GM23248 (cell line): ENCODE measurements around the gene KCND3. TPM values are rescaled to one million over a fixed set of nuclear protein-coding genes. Genes with fewer than 3 reads are reported as not detected.

Experiments used
- DNase-seq: peaks from one replicate; pipeline ENCODE4 v3.0.0-alpha.2; 2015
- H2AFZ ChIP-seq: fragments of 200-600 bp; sonication (generic); 2 replicates; pipeline ENCODE4 v1.6.1; 2016; ENCODE audit warnings: antibody characterized with exemption
- H3F3A ChIP-seq: fragments of 200-600 bp; sonication (generic); 2 replicates; pipeline ENCODE4 v1.6.1; 2016; ENCODE audit warnings: mild to moderate bottlenecking, antibody characterized with exemption, mixed run types; ENCODE audit not compliant: insufficient read depth
- H3K27ac ChIP-seq: fragments of 200-600 bp; sonication (generic); 2 replicates; pipeline ENCODE4 v1.5.1; 2016; ENCODE audit warnings: mild to moderate bottlenecking
- H3K27me3 ChIP-seq: fragments of 200-600 bp; sonication (generic); replicated peaks from 2 replicates; pipeline ENCODE4 v1.6.1; 2016; ENCODE audit warnings: mild to moderate bottlenecking; ENCODE audit not compliant: insufficient read depth
- H3K36me3 ChIP-seq: fragments of 200-600 bp; sonication (generic); 2 replicates; pipeline ENCODE4 v1.6.1; 2016; ENCODE audit warnings: low read depth, mild to moderate bottlenecking
- H3K4me1 ChIP-seq: fragments of 200-600 bp; sonication (generic); 2 replicates; pipeline ENCODE4 v1.6.1; 2016; ENCODE audit warnings: mild to moderate bottlenecking; ENCODE audit not compliant: insufficient read depth
- H3K4me2 ChIP-seq: fragments of 200-600 bp; sonication (generic); one replicate; pipeline ENCODE4 v1.6.1; 2016; ENCODE audit warnings: mild to moderate bottlenecking; ENCODE audit not compliant: unreplicated experiment
- H3K4me3 ChIP-seq: fragments of 200-600 bp; sonication (generic); 2 replicates; pipeline ENCODE4 v1.5.1; 2016; ENCODE audit warnings: mild to moderate bottlenecking
- H3K79me2 ChIP-seq: fragments of 200-600 bp; sonication (generic); 2 replicates; pipeline ENCODE4 v1.6.1; 2016; ENCODE audit warnings: mild to moderate bottlenecking; ENCODE audit not compliant: insufficient read depth
- H3K9ac ChIP-seq: fragments of 200-600 bp; sonication (generic); 2 replicates; pipeline ENCODE4 v1.6.1; 2016; ENCODE audit warnings: mild to moderate bottlenecking
- H3K9me2 ChIP-seq: fragments of 200-600 bp; sonication (generic); 2 replicates; pipeline ENCODE4 v1.6.1; 2016; ENCODE audit warnings: mixed run types, mild to moderate bottlenecking, moderate library complexity; ENCODE audit not compliant: insufficient read depth
- H3K9me3 ChIP-seq: fragments of 200-600 bp; sonication (generic); one replicate; pipeline ENCODE4 v1.6.1; 2017; ENCODE audit warnings: low read depth
- H4K20me1 ChIP-seq: fragments of 200-600 bp; sonication (generic); 2 replicates; pipeline ENCODE4 v1.6.0; 2016; ENCODE audit not compliant: insufficient read depth
- EZH2 ChIP-seq: fragments of 200-600 bp; sonication (generic); IDR thresholded peaks from 2 replicates; pipeline ENCODE4 v1.6.1; 2018; ENCODE audit warnings: antibody characterized with exemption, mild to moderate bottlenecking; ENCODE audit not compliant: insufficient read depth, poor library complexity, severe bottlenecking
- EZH2phosphoT487 ChIP-seq: fragments of 200-600 bp; sonication (generic); IDR thresholded peaks from 2 replicates; pipeline ENCODE4 v1.6.1; 2018; ENCODE audit warnings: antibody characterized with exemption, moderate library complexity, mild to moderate bottlenecking, low read depth; ENCODE audit not compliant: insufficient read depth
- WGBS, 2 experiments: methylation state at CpG; one replicate each; pipeline ENCODE4 v1.1.6; 2015 to 2017; ENCODE audit warnings: low lambda C conversion rate in 2 of 2, low coverage in 1 of 2; ENCODE audit errors: missing lambda C conversion rate in 2 of 2; 5-methylcytosine and 5-hydroxymethylcytosine counted together
- in situ Hi-C: fragments of 300-500 bp; cut with MboI; formaldehyde crosslinking; loops from 2 replicates; pipeline ENCODE4 v1.15.0; 2020
- polyA plus RNA-seq: library from polyadenylated mRNA; unstranded; fragments of >200 nt; fragmentation: Nextera tagmentation; extraction: Ambion mirVana; gene quantifications from 2 replicates; pipeline ENCODE4 v1.2.1, GENCODE V29; 2016
- total RNA-seq: library from RNA; depleted of rRNA; stranded (reverse); fragments of >200 nt; shearing (Covaris generic); gene quantifications from 2 replicates; pipeline ENCODE4 v1.2.3, GENCODE V29; 2014; rRNA removed

Gene KCND3
- total RNA-seq (0.13 and 0.22 TPM in 2 replicates), polyA plus RNA-seq (0.04 and 0.08 TPM in 2 replicates)

- Histone ChIP-seq H3K27ac (no peak within 1 kb of the TSS), H3K4me1 (no peaks in the 10 kb centered on the region), H3K79me2 (no peaks in the 10 kb centered on the region), H3K9me3 (no peaks in the 10 kb centered on the region), H3K9ac (no peak within 1 kb of the TSS), H3K36me3 (no peaks in the 10 kb centered on the region), H2AFZ (peak within 1 kb of the TSS; percentile 51), H3K4me3 (peak within 1 kb of the TSS; percentile 70), H3K4me2 (peak within 1 kb of the TSS; percentile 51), H4K20me1 (no peaks in the 10 kb centered on the region), H3F3A (no peaks in the 10 kb centered on the region), H3K9me2 (no peaks in the 10 kb centered on the region), H3K27me3 (peaks cover 46% of the 10 kb centered on the region)
- in situ Hi-C loops, result no loop called here
- WGBS, 2 experiments, result 0 to 1% methylated on average over 22 to 80 of the region's 83 CpGs
- peak; percentile 66 for DNase-seq
- TF ChIP-seq EZH2, result no peak
- no peak for TF ChIP-seq EZH2phosphoT487
Measured at GRCh38 chr1:111989531-111990025, at the start of gene KCND3. Gene KCND3 (minus strand): TSS chr1:111989668.

GRCh38 chr1:112034277-112034676, 44.8 kb upstream of the KCND3 start:
- Histone ChIP-seq H3F3A (no peaks in the 10 kb centered on the region), H3K4me1 (no peaks in the 10 kb centered on the region), H3K9ac (no peak overlapping the region), H3K36me3 (no peaks in the 10 kb centered on the region), H3K79me2 (no peaks in the 10 kb centered on the region), H2AFZ (no peak overlapping the region), H3K27me3 (no peaks in the 10 kb centered on the region), H3K4me3 (no peak overlapping the region), H3K9me2 (no peaks in the 10 kb centered on the region), H3K9me3 (no peaks in the 10 kb centered on the region), H3K4me2 (no peak overlapping the region), H4K20me1 (no peaks in the 10 kb centered on the region), H3K27ac (no peak overlapping the region)
- in situ Hi-C loops, result no loop called here
- TF ChIP-seq EZH2 (no peak), EZH2phosphoT487 (no peak)
- DNase-seq, result no peak
- WGBS, 2 experiments, result 38 to 45% methylated on average over 1 of the region's 1 CpG

- Histone ChIP-seq H3K4me2 (no peak overlapping the region), H3K9me2 (no peaks in the 10 kb centered on the region), H4K20me1 (no peaks in the 10 kb centered on the region), H3K27me3 (no peaks in the 10 kb centered on the region), H3K4me3 (no peak overlapping the region), H3K36me3 (no peaks in the 10 kb centered on the region), H3K27ac (no peak overlapping the region), H3K79me2 (no peaks in the 10 kb centered on the region), H3K9ac (no peak overlapping the region), H3K9me3 (no peaks in the 10 kb centered on the region), H3F3A (no peaks in the 10 kb centered on the region), H2AFZ (no peak overlapping the region), H3K4me1 (no peaks in the 10 kb centered on the region)
- in situ Hi-C loops, result no loop called here
- no peak for DNase-seq
- WGBS, 2 experiments, result 18 to 20% methylated on average over 3 of the region's 3 CpGs
- TF ChIP-seq EZH2phosphoT487 (no peak), EZH2 (no peak)
Measured at GRCh38 chr1:112033439-112034120, 44.1 kb upstream of the KCND3 start.

- Histone ChIP-seq H3K9me3 (no peaks in the 10 kb centered on the region), H3K27me3 (no peaks in the 10 kb centered on the region), H3K4me2 (no peak overlapping the region), H3K4me3 (no peak overlapping the region), H3K79me2 (no peaks in the 10 kb centered on the region), H3K36me3 (no peaks in the 10 kb centered on the region), H3F3A (no peaks in the 10 kb centered on the region), H3K9ac (no peak overlapping the region), H2AFZ (no peak overlapping the region), H3K27ac (no peak overlapping the region), H4K20me1 (no peaks in the 10 kb centered on the region), H3K4me1 (no peaks in the 10 kb centered on the region), H3K9me2 (no peaks in the 10 kb centered on the region)
- WGBS, 2 experiments, result 0 to 6% methylated on average over 5 of the region's 5 CpGs
- no peak for DNase-seq
- in situ Hi-C loops, result no loop called here
- TF ChIP-seq EZH2 (no peak), EZH2phosphoT487 (no peak)
Measured at GRCh38 chr1:112030157-112030556, 40.7 kb upstream of the KCND3 start.
